ENCODE measurements around the gene RFTN1.

Gene RFTN1

GRCh38 chr3:16364323-16364722 lies 149.2 kb downstream of the RFTN1 start:
- CTCF ChIA-PET, result interaction anchor here (1.0 to 1.3 kb wide), 2 partner anchors 20 to 69 kb away, joined by 3 read pairs; no protein-coding TSS in a partner anchor
- no peak for DNase-seq
- H3K9me3 ChIP-seq (ENCODE audit: control extremely low read depth in 1 of 5, control insufficient read depth in 4 of 5, insufficient read depth in 2 of 5, low read depth in 1 of 5, low read length in 4 of 5), result no peaks in the 10 kb centered on the region
- H3K27me3 ChIP-seq (replicated peaks in 2 of 5; ENCODE audit: control insufficient read depth in 4 of 5, insufficient read depth in 5 of 5, low read length in 4 of 5), result no peaks in the 10 kb centered on the region
- H3K27ac ChIP-seq (ENCODE audit: insufficient read depth in 1 of 2, low read depth in 1 of 2, low read length in 2 of 2, poor library complexity in 1 of 2, severe bottlenecking in 2 of 2), result no peak overlapping the region
- POLR2A ChIA-PET, result no interaction called here
- H3K4me3 ChIP-seq (ENCODE audit: control insufficient read depth in 1 of 7, extremely low read depth in 1 of 7, insufficient read depth in 4 of 7, low read depth in 2 of 7, low read length in 6 of 7), result no peak overlapping the region
- H3K4me1 ChIP-seq (ENCODE audit: control extremely low read depth in 1 of 4, control insufficient read depth in 4 of 4, insufficient read depth in 4 of 4, low read length in 3 of 4), result peaks cover 0 to 7% (median 3%) of the 10 kb centered on the region in 4 experiments
- WGBS (ENCODE audit: insufficient coverage), result 100% methylated on average over 2 of the region's 4 CpGs
- H3K36me3 ChIP-seq (ENCODE audit: control insufficient read depth in 4 of 4, insufficient read depth in 4 of 4, low read length in 3 of 4), result peaks cover 13 to 63% (median 34%) of the 10 kb centered on the region in 4 experiments

GRCh38 chr3:16363636-16364035 lies 149.9 kb downstream of the RFTN1 start:
- Histone ChIP-seq H3K27ac (ENCODE audit: insufficient read depth in 1 of 2, low read depth in 1 of 2, low read length in 2 of 2, poor library complexity in 1 of 2, severe bottlenecking in 2 of 2) (no peak overlapping the region), H3K4me1 (ENCODE audit: control extremely low read depth in 1 of 4, control insufficient read depth in 4 of 4, insufficient read depth in 4 of 4, low read length in 3 of 4) (peaks cover 0 to 8% (median 3%) of the 10 kb centered on the region in 4 experiments), H3K36me3 (ENCODE audit: control insufficient read depth in 4 of 4, insufficient read depth in 4 of 4, low read length in 3 of 4) (peaks cover 13 to 60% (median 28%) of the 10 kb centered on the region in 4 experiments), H3K27me3 (replicated peaks in 2 of 5; ENCODE audit: control insufficient read depth in 4 of 5, insufficient read depth in 5 of 5, low read length in 4 of 5) (no peaks in the 10 kb centered on the region), H3K4me3 (ENCODE audit: control insufficient read depth in 1 of 7, extremely low read depth in 1 of 7, insufficient read depth in 4 of 7, low read depth in 2 of 7, low read length in 6 of 7) (no peak overlapping the region), H3K9me3 (ENCODE audit: control extremely low read depth in 1 of 5, control insufficient read depth in 4 of 5, insufficient read depth in 2 of 5, low read depth in 1 of 5, low read length in 4 of 5) (no peaks in the 10 kb centered on the region)
- CTCF ChIA-PET, result interaction anchor here (1.3 kb wide), 1 partner anchor 21 kb away, joined by 3 read pairs; no protein-coding TSS in a partner anchor
- POLR2A ChIA-PET, result no interaction called here
- DNase-seq, result no peak
- 100% methylated on average over 7 of the region's 7 CpGs for WGBS (ENCODE audit: insufficient coverage)

GRCh38 chr3:16362770-16363169 lies 150.7 kb downstream of the RFTN1 start:
- no peak for DNase-seq
- ChIA-PET POLR2A (no interaction called here), CTCF (no interaction called here)
- Histone ChIP-seq H3K4me1 (ENCODE audit: control extremely low read depth in 1 of 4, control insufficient read depth in 4 of 4, insufficient read depth in 4 of 4, low read length in 3 of 4) (peaks cover 0 to 6% (median 3%) of the 10 kb centered on the region in 4 experiments), H3K36me3 (ENCODE audit: control insufficient read depth in 4 of 4, insufficient read depth in 4 of 4, low read length in 3 of 4) (peaks cover 11 to 59% (median 27%) of the 10 kb centered on the region in 4 experiments), H3K9me3 (ENCODE audit: control extremely low read depth in 1 of 5, control insufficient read depth in 4 of 5, insufficient read depth in 2 of 5, low read depth in 1 of 5, low read length in 4 of 5) (no peaks in the 10 kb centered on the region), H3K27ac (ENCODE audit: insufficient read depth in 1 of 2, low read depth in 1 of 2, low read length in 2 of 2, poor library complexity in 1 of 2, severe bottlenecking in 2 of 2) (no peak overlapping the region), H3K27me3 (replicated peaks in 2 of 5; ENCODE audit: control insufficient read depth in 4 of 5, insufficient read depth in 5 of 5, low read length in 4 of 5) (no peaks in the 10 kb centered on the region), H3K4me3 (ENCODE audit: control insufficient read depth in 1 of 7, extremely low read depth in 1 of 7, insufficient read depth in 4 of 7, low read depth in 2 of 7, low read length in 6 of 7) (no peak overlapping the region)
- WGBS (ENCODE audit: insufficient coverage), result no CpG with 5 or more reads among the region's 4 CpGs

DNA sequence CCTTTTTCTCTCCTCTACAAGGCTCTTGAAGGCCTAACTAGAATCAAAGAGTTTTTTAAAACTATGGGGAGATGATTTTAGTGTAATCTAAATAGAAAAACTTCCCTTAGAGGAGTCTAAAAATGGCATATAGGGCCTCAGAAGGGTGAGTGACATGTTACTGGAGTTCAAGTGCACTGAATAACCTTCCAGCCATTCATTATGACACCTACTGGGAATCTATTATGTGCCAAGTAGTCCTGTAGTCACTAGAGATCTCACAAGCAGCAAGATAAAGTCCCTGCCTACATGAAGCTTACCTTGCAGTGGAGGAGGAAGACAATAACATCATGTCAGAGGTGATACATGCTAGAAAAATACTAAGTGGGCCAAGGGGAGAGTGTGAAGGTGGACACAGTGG lies 152.4 kb downstream of the RFTN1 start:
- Histone ChIP-seq H3K36me3 (ENCODE audit: control insufficient read depth in 4 of 4, insufficient read depth in 4 of 4, low read length in 3 of 4) (peaks cover 13 to 61% (median 32%) of the 10 kb centered on the region in 4 experiments), H3K27me3 (replicated peaks in 2 of 5; ENCODE audit: control insufficient read depth in 4 of 5, insufficient read depth in 5 of 5, low read length in 4 of 5) (no peaks in the 10 kb centered on the region), H3K4me3 (ENCODE audit: control insufficient read depth in 1 of 7, extremely low read depth in 1 of 7, insufficient read depth in 4 of 7, low read depth in 2 of 7, low read length in 6 of 7) (no peak overlapping the region), H3K9me3 (ENCODE audit: control extremely low read depth in 1 of 5, control insufficient read depth in 4 of 5, insufficient read depth in 2 of 5, low read depth in 1 of 5, low read length in 4 of 5) (no peaks in the 10 kb centered on the region), H3K27ac (ENCODE audit: insufficient read depth in 1 of 2, low read depth in 1 of 2, low read length in 2 of 2, poor library complexity in 1 of 2, severe bottlenecking in 2 of 2) (no peak overlapping the region), H3K4me1 (ENCODE audit: control extremely low read depth in 1 of 4, control insufficient read depth in 4 of 4, insufficient read depth in 4 of 4, low read length in 3 of 4) (peaks cover 0 to 5% (median 2%) of the 10 kb centered on the region in 4 experiments)
- ChIA-PET POLR2A (no interaction called here), CTCF (no interaction called here)
- no peak for DNase-seq

DNA sequence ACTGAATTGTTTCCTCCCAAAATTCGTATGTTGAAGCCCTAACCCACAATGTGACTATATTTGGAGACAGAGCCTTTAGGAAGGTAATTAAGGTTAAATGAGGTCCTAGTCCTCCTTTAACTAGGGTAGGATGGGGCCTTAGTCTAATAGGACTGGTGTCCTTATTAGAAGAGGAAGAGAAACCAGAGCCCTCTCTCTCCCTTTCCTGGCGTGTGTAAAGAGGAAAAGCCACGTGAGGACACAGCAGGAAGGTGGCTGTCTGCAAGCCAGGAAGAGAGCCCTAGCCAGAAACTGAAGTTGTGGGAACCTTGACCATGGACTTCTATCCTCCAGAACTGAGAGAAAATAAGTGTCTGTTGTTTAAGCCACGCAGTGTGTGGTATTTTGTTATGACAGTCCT lies 154.2 kb downstream of the RFTN1 start:
- ChIA-PET POLR2A (interaction anchor here (0.7 kb wide), 2 partner anchors 128 to 217 kb away, joined by 4 to 7 read pairs; no protein-coding TSS in a partner anchor), CTCF (no interaction called here)
- H3K27me3 ChIP-seq (replicated peaks in 2 of 5; ENCODE audit: control insufficient read depth in 4 of 5, insufficient read depth in 5 of 5, low read length in 4 of 5), result no peaks in the 10 kb centered on the region
- H3K4me3 ChIP-seq (ENCODE audit: control insufficient read depth in 1 of 7, extremely low read depth in 1 of 7, insufficient read depth in 4 of 7, low read depth in 2 of 7, low read length in 6 of 7), result no peak overlapping the region
- no peak overlapping the region for H3K27ac ChIP-seq (ENCODE audit: insufficient read depth in 1 of 2, low read depth in 1 of 2, low read length in 2 of 2, poor library complexity in 1 of 2, severe bottlenecking in 2 of 2)
- peaks cover 0 to 5% (median 2%) of the 10 kb centered on the region in 4 experiments for H3K4me1 ChIP-seq (ENCODE audit: control extremely low read depth in 1 of 4, control insufficient read depth in 4 of 4, insufficient read depth in 4 of 4, low read length in 3 of 4)
- H3K36me3 ChIP-seq (ENCODE audit: control insufficient read depth in 4 of 4, insufficient read depth in 4 of 4, low read length in 3 of 4), result peaks cover 14 to 53% (median 35%) of the 10 kb centered on the region in 4 experiments
- DNase-seq, result no peak
- WGBS (ENCODE audit: insufficient coverage), result no CpG with 5 or more reads among the region's 4 CpGs
- H3K9me3 ChIP-seq (ENCODE audit: control extremely low read depth in 1 of 5, control insufficient read depth in 4 of 5, insufficient read depth in 2 of 5, low read depth in 1 of 5, low read length in 4 of 5), result no peaks in the 10 kb centered on the region

GRCh38 chr3:16358336-16358735 lies 155.2 kb downstream of the RFTN1 start:
- Histone ChIP-seq H3K4me3 (ENCODE audit: control insufficient read depth in 1 of 7, extremely low read depth in 1 of 7, insufficient read depth in 4 of 7, low read depth in 2 of 7, low read length in 6 of 7) (no peak overlapping the region), H3K4me1 (ENCODE audit: control extremely low read depth in 1 of 4, control insufficient read depth in 4 of 4, insufficient read depth in 4 of 4, low read length in 3 of 4) (peaks cover 0 to 5% (median 2%) of the 10 kb centered on the region in 4 experiments), H3K9me3 (ENCODE audit: control extremely low read depth in 1 of 5, control insufficient read depth in 4 of 5, insufficient read depth in 2 of 5, low read depth in 1 of 5, low read length in 4 of 5) (no peaks in the 10 kb centered on the region), H3K27ac (ENCODE audit: insufficient read depth in 1 of 2, low read depth in 1 of 2, low read length in 2 of 2, poor library complexity in 1 of 2, severe bottlenecking in 2 of 2) (no peak overlapping the region), H3K36me3 (ENCODE audit: control insufficient read depth in 4 of 4, insufficient read depth in 4 of 4, low read length in 3 of 4) (peaks cover 6 to 51% (median 35%) of the 10 kb centered on the region in 4 experiments), H3K27me3 (replicated peaks in 2 of 5; ENCODE audit: control insufficient read depth in 4 of 5, insufficient read depth in 5 of 5, low read length in 4 of 5) (no peaks in the 10 kb centered on the region)
- POLR2A ChIA-PET, result interaction anchor here (0.6 kb wide), 1 partner anchor 27 kb away, joined by 4 read pairs; no protein-coding TSS in a partner anchor
- CTCF ChIA-PET, result interaction anchor here (1.7 kb wide), 1 partner anchor 14 kb away, joined by 3 read pairs; no protein-coding TSS in a partner anchor
- DNase-seq, result no peak
- no CpG with 5 or more reads among the region's 3 CpGs for WGBS (ENCODE audit: insufficient coverage)

GRCh38 chr3:16357186-16358121 lies 156.0 kb downstream of the RFTN1 start:
- CTCF ChIA-PET, result interaction anchor here (1.0 to 1.7 kb wide), 2 partner anchors 10 to 13 kb away, joined by 3 to 4 read pairs; no protein-coding TSS in a partner anchor
- Histone ChIP-seq H3K27me3 (replicated peaks in 2 of 5; ENCODE audit: control insufficient read depth in 4 of 5, insufficient read depth in 5 of 5, low read length in 4 of 5) (no peaks in the 10 kb centered on the region), H3K9me3 (ENCODE audit: control extremely low read depth in 1 of 5, control insufficient read depth in 4 of 5, insufficient read depth in 2 of 5, low read depth in 1 of 5, low read length in 4 of 5) (no peaks in the 10 kb centered on the region), H3K4me3 (ENCODE audit: control insufficient read depth in 1 of 7, extremely low read depth in 1 of 7, insufficient read depth in 4 of 7, low read depth in 2 of 7, low read length in 6 of 7) (no peak overlapping the region), H3K36me3 (ENCODE audit: control insufficient read depth in 4 of 4, insufficient read depth in 4 of 4, low read length in 3 of 4) (peaks cover 6 to 50% (median 36%) of the 10 kb centered on the region in 4 experiments), H3K27ac (ENCODE audit: insufficient read depth in 1 of 2, low read depth in 1 of 2, low read length in 2 of 2, poor library complexity in 1 of 2, severe bottlenecking in 2 of 2) (no peak overlapping the region), H3K4me1 (ENCODE audit: control extremely low read depth in 1 of 4, control insufficient read depth in 4 of 4, insufficient read depth in 4 of 4, low read length in 3 of 4) (peaks cover 0 to 5% (median 2%) of the 10 kb centered on the region in 4 experiments)
- POLR2A ChIA-PET, result no interaction called here
- 86% methylated on average over 4 of the region's 9 CpGs for WGBS (ENCODE audit: insufficient coverage)
- DNase-seq, result peak in 2 of 3 donors; percentile 7 to 26
